Neuronal stem cell (in vitro differentiated cells): Measurements from ENCODE around the gene COL25A1.

ENCODE experiments used
- DNase-seq: peaks from one replicate; pipeline ENCODE4 v3.0.0-alpha.2; 2013; ENCODE audit warnings: low spot score
- H2AFZ ChIP-seq: one replicate; pipeline ENCODE4 v1.6.1; 2013; ENCODE audit warnings: mild to moderate bottlenecking, low read length, inconsistent platforms
- H2AK5ac ChIP-seq: 2 replicates; pipeline ENCODE4 v1.6.1; 2013; ENCODE audit warnings: low read depth, mild to moderate bottlenecking, inconsistent platforms, low read length, moderate library complexity, mixed read lengths
- H2BK120ac ChIP-seq: 2 replicates; pipeline ENCODE4 v1.6.1; 2013; ENCODE audit warnings: low read depth, mild to moderate bottlenecking, inconsistent platforms, low read length, moderate library complexity, mixed read lengths
- H2BK12ac ChIP-seq: one replicate; pipeline ENCODE4 v1.6.1; 2013; ENCODE audit warnings: low read length, inconsistent platforms
- H2BK15ac ChIP-seq: 2 replicates; pipeline ENCODE4 v1.6.1; 2013; ENCODE audit warnings: mild to moderate bottlenecking, low read length, inconsistent platforms, mixed read lengths
- H2BK5ac ChIP-seq: one replicate; pipeline ENCODE4 v1.6.1; 2013; ENCODE audit warnings: inconsistent platforms, mild to moderate bottlenecking, low read length, moderate library complexity
- H3K14ac ChIP-seq: one replicate; pipeline ENCODE4 v1.6.1; 2013; ENCODE audit warnings: low read length, inconsistent platforms
- H3K18ac ChIP-seq: 2 replicates; pipeline ENCODE4 v1.6.1; 2013; ENCODE audit warnings: low read length, inconsistent platforms
- H3K23ac ChIP-seq: 2 replicates; pipeline ENCODE4 v1.6.1; 2013; ENCODE audit warnings: low read depth, mild to moderate bottlenecking, mixed read lengths, low read length, inconsistent platforms; ENCODE audit not compliant: poor library complexity
- H3K27ac ChIP-seq: replicated peaks from 3 replicates; pipeline ENCODE4 v1.5.1; 2013; ENCODE audit warnings: low read length, inconsistent platforms
- H3K27me3 ChIP-seq, 3 experiments: 2 replicates each; pipeline ENCODE4 v1.6.1; 2013; ENCODE audit warnings: low read length in 3 of 3, mild to moderate bottlenecking in 2 of 3, inconsistent platforms in 1 of 3, low read depth in 1 of 3, mixed read lengths in 1 of 3, moderate library complexity in 1 of 3; ENCODE audit not compliant: control insufficient read depth in 3 of 3, insufficient read depth in 3 of 3
- H3K36me3 ChIP-seq, 2 donors: replicated peaks in 1 of 2; 2 replicates each; pipeline ENCODE4 v1.6.1; 2013; ENCODE audit warnings: low read length in 2 of 2; ENCODE audit not compliant: control insufficient read depth in 2 of 2, insufficient read depth in 2 of 2
- H3K4ac ChIP-seq: 2 replicates; pipeline ENCODE4 v1.6.1; 2013; ENCODE audit warnings: inconsistent platforms, mild to moderate bottlenecking, low read length, moderate library complexity
- H3K4me1 ChIP-seq, 2 donors: 1 replicate in 1 of 2; 2 replicates in 1 of 2; pipeline ENCODE4 v1.6.1; 2013; ENCODE audit warnings: low read length in 2 of 2, low read depth in 1 of 2; ENCODE audit not compliant: control insufficient read depth in 2 of 2, insufficient read depth in 1 of 2
- H3K4me2 ChIP-seq: one replicate; pipeline ENCODE4 v1.6.1; 2013; ENCODE audit warnings: mild to moderate bottlenecking, low read length, inconsistent platforms; ENCODE audit not compliant: insufficient read depth, poor library complexity, severe bottlenecking
- H3K4me3 ChIP-seq, 2 donors: 2 replicates each; pipeline ENCODE4 v1.5.1; 2013; ENCODE audit warnings: low read length in 2 of 2, mild to moderate bottlenecking in 2 of 2, inconsistent platforms in 1 of 2, moderate library complexity in 1 of 2
- H3K79me1 ChIP-seq: one replicate; pipeline ENCODE4 v1.6.1; 2013; ENCODE audit warnings: low read depth, mild to moderate bottlenecking, inconsistent platforms, low read length, moderate library complexity
- H3K9ac ChIP-seq: one replicate; pipeline ENCODE4 v1.6.1; 2013; ENCODE audit warnings: mild to moderate bottlenecking, low read depth, low read length, inconsistent platforms; ENCODE audit not compliant: poor library complexity
- H3K9me3 ChIP-seq, 2 donors: replicated peaks in 1 of 2; 2 replicates each; pipeline versions ENCODE3 to v1.6.1; 2013; ENCODE audit warnings: low read length in 2 of 2, mild to moderate bottlenecking in 2 of 2, inconsistent platforms in 1 of 2, low read depth in 1 of 2, mixed read lengths in 1 of 2, moderate library complexity in 1 of 2; ENCODE audit not compliant: control insufficient read depth in 2 of 2, insufficient read depth in 1 of 2
- H4K8ac ChIP-seq: one replicate; pipeline ENCODE4 v1.6.1; 2013; ENCODE audit warnings: low read depth, mild to moderate bottlenecking, inconsistent platforms, low read length, moderate library complexity
- H4K91ac ChIP-seq: one replicate; pipeline ENCODE4 v1.6.1; 2013; ENCODE audit warnings: low read length, low read depth, mild to moderate bottlenecking, inconsistent platforms; ENCODE audit not compliant: poor library complexity
- WGBS, 2 donors: extraction: QIAGEN DNeasy Blood & Tissue Kit; methylation state at CpG; one replicate each; pipeline ENCODE4 v1.1.7; 2013; ENCODE audit warnings: missing lambda C conversion rate in 2 of 2, mixed read lengths in 1 of 2; ENCODE audit not compliant: insufficient read length in 2 of 2, insufficient replicate concordance in 1 of 2; ENCODE audit errors: extremely low coverage in 2 of 2; 5-methylcytosine and 5-hydroxymethylcytosine counted together

COL25A1 gene

DNA sequence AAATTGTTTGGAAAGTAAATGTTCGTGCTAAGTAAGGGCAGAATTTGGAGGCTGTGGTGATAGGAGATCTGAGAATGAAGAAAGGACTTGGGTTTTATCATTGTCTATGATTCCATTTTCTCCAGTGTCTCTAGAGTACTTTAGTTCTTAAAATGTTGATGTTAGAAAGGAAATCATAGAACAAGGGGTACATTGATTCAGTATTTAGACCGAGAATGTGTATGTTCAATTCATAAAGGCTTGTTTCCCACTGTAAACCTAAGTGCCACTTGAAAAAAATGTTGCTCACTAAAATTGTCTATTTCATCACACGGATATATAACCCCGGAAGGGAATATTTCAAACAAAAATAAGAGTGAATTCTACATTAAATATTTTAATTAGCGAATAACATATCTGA lies 380.3 kb downstream of the COL25A1 start:
- no CpG with 5 or more reads among the region's 5 CpGs for WGBS, 2 donors

DNA sequence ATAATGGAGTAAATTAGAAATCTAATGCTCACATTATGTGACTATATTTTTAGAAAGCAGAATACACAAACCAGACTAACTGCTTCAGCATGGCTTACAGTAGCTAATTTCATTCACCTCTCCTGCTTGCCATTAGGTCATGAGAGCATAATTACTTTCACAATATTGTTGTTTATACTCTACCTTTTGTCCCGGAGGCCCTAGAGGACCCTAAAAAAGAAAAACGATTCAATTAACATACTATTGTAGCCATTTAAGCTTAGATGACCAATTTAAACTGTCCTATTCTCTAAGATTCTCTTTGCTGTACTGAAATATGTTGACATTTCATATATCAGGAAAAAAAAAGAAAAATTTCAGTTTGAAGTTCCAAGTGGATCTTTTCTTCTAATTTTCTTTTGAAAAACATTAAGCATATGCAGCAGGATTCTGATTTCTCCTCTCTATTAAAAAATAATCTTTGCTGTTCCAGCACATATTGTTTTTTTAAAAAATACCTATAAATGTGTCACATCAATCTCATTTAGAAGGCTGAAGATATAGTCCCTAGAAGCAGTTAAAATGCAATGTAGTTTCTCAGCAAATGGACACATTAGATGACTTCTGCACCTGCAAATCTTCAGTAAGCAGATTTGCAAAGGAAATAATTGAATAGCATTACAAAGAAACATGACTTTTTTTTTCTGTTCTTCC lies 381.9 kb downstream of the COL25A1 start:
- Histone ChIP-seq H4K8ac (no peak overlapping the region), H3K14ac (no peak overlapping the region), H3K9ac (no peak overlapping the region), H3K36me3 (no peaks in the 10 kb centered on the region), H4K91ac (no peak overlapping the region), H3K18ac (no peak overlapping the region), H3K4ac (no peak overlapping the region), H2BK120ac (no peak overlapping the region), H2AK5ac (no peak overlapping the region), H3K4me2 (no peak overlapping the region), H2BK15ac (no peak overlapping the region), H2BK12ac (no peak overlapping the region), H2AFZ (no peak overlapping the region), H3K23ac (no peak overlapping the region), H3K4me1 (peaks cover 0 to 2% of the 10 kb centered on the region in 2 donors), H3K27me3 (no peaks in the 10 kb centered on the region), H3K79me1 (no peaks in the 10 kb centered on the region), H3K27ac (no peak overlapping the region), H3K4me3 (no peak overlapping the region), H3K9me3 (no peaks in the 10 kb centered on the region), H2BK5ac (no peak overlapping the region)
- no CpG with 5 or more reads among the region's 2 CpGs for WGBS, 2 donors
- no peak for DNase-seq

More for the DNA sequence above, 380.3 kb downstream of the COL25A1 start:
- Histone ChIP-seq H3K36me3 (no peaks in the 10 kb centered on the region), H2BK120ac (no peak overlapping the region), H3K4ac (no peak overlapping the region), H3K79me1 (no peaks in the 10 kb centered on the region), H3K27ac (no peak overlapping the region), H2BK5ac (no peak overlapping the region), H4K91ac (no peak overlapping the region), H3K9me3 (no peaks in the 10 kb centered on the region), H3K4me3 (no peak overlapping the region), H2AK5ac (no peak overlapping the region), H3K23ac (no peak overlapping the region), H4K8ac (no peak overlapping the region), H3K4me2 (no peak overlapping the region), H3K27me3 (no peaks in the 10 kb centered on the region), H3K14ac (no peak overlapping the region), H3K9ac (no peak overlapping the region), H2BK12ac (no peak overlapping the region), H2AFZ (no peak overlapping the region), H3K18ac (no peak overlapping the region), H3K4me1 (peaks cover 0 to 2% of the 10 kb centered on the region in 2 donors), H2BK15ac (no peak overlapping the region)
- no peak for DNase-seq

DNA sequence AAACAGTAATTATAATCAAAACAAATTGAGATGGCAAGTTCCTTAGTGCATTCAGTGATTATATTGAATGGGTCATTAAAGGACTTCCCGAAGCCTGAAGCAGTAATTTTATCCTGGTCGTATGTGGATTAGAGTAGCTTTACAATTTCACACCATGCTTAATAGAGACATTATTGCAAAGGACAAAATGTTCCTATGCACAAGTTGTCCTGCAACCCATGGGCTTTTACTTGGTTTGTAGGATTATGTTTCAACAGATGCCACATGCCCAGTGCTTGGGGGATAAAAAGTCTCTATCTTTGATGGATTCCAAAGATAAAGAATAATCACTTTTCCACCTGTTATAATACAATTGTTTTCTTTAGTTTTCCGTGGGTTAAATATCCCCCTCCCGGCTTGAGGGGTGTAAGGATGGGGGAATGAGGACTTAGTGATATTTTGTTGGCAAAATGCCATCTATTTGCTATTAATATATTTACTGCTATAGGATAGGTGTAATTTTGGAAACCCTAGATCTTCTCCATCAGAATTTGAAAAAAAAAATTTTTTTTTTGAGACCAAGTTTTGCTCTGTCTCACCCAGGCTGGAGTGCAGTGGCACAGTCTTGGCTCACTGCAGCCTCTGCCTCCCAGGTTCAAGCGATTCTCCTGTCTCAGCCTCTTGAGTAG lies 383.1 kb downstream of the COL25A1 start:
- H3K18ac ChIP-seq: no peak overlapping the region
- H3K27me3 ChIP-seq: no peaks in the 10 kb centered on the region
- no peak overlapping the region for H2BK12ac ChIP-seq
- no peak for DNase-seq
- no peak overlapping the region for H2AK5ac ChIP-seq
- no peak overlapping the region for H3K4me3 ChIP-seq
- no peak overlapping the region for H2BK120ac ChIP-seq
- no CpG with 5 or more reads among the region's 5 CpGs for WGBS, 2 donors
- no peak overlapping the region for H2BK15ac ChIP-seq
- no peak overlapping the region for H3K9ac ChIP-seq
- no peaks in the 10 kb centered on the region for H3K9me3 ChIP-seq
- no peak overlapping the region for H4K8ac ChIP-seq
- no peak overlapping the region for H2BK5ac ChIP-seq
- H3K27ac ChIP-seq: no peak overlapping the region
- H3K36me3 ChIP-seq: no peaks in the 10 kb centered on the region
- H4K91ac ChIP-seq: no peak overlapping the region
- H3K4ac ChIP-seq: no peak overlapping the region
- no peak overlapping the region for H3K4me2 ChIP-seq
- H3K14ac ChIP-seq: no peak overlapping the region
- no peaks in the 10 kb centered on the region for H3K79me1 ChIP-seq
- H2AFZ ChIP-seq: no peak overlapping the region
- H3K23ac ChIP-seq: no peak overlapping the region
- H3K4me1 ChIP-seq: no peaks in the 10 kb centered on the region

DNA sequence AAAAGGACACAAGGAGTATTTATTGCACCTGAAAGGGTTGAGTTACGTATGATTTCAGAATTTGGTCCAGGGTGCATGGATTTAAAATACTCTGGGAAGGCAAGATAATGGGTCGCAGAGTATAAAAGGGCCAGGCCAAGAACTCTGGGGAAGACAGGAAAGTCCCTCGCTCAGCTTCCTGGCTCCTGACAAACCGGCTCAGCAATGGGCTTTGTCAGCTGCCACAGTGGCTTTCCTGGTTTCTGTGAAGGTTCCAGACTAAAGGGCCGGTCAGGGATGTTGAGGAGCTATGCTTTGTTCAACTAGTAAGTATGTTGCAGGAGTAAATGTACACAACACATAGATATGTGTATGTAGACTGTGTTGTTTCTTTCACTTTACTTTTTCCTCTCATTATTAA lies 385.2 kb downstream of the COL25A1 start:
- Histone ChIP-seq H3K18ac (no peak overlapping the region), H3K23ac (no peak overlapping the region), H3K4ac (no peak overlapping the region), H2AFZ (peak overlapping the region; percentile 71), H2BK120ac (no peak overlapping the region), H3K4me3 (no peak overlapping the region), H3K4me1 (no peaks in the 10 kb centered on the region), H2BK5ac (no peak overlapping the region), H2AK5ac (no peak overlapping the region), H4K8ac (no peak overlapping the region), H3K27ac (no peak overlapping the region), H3K36me3 (no peaks in the 10 kb centered on the region), H3K27me3 (no peaks in the 10 kb centered on the region), H3K4me2 (no peak overlapping the region), H3K79me1 (no peaks in the 10 kb centered on the region), H3K9me3 (no peaks in the 10 kb centered on the region), H4K91ac (no peak overlapping the region), H2BK15ac (no peak overlapping the region), H2BK12ac (no peak overlapping the region), H3K9ac (no peak overlapping the region), H3K14ac (no peak overlapping the region)
- no CpG with 5 or more reads among the region's 5 CpGs for WGBS, 2 donors
- no peak for DNase-seq
